Vagina (tissue), 2 donors: ENCODE data around the gene TEAD1. TPM values are rescaled to one million over a fixed set of nuclear protein-coding genes. Genes with fewer than 3 reads are reported as not detected.

Source experiments
- DNase-seq, 2 donors: peaks; one replicate each; pipeline ENCODE4 v3.0.0-alpha.2; 2017; ENCODE audit errors: extremely low spot score in 2 of 2
- H3K27ac ChIP-seq: fragments of 200-600 bp; sonication (generic); one replicate; pipeline ENCODE4 v1.5.1; 2019
- H3K27me3 ChIP-seq: fragments of 200-600 bp; sonication (generic); one replicate; pipeline ENCODE4 v1.5.1; 2019
- H3K36me3 ChIP-seq, 2 donors: fragments of 200-600 bp; sonication (generic); one replicate each; pipeline ENCODE4 v1.5.1; 2017 to 2019
- H3K4me1 ChIP-seq: fragments of 200-600 bp; sonication (generic); one replicate; pipeline ENCODE4 v1.5.1; 2019
- H3K4me3 ChIP-seq, 2 donors: fragments of 200-600 bp; sonication (generic); 1 replicate in 1 of 2; 2 replicates in 1 of 2; pipeline ENCODE4 v1.5.1; 2016 to 2019
- H3K9me3 ChIP-seq: fragments of 200-600 bp; sonication (generic); one replicate; pipeline ENCODE4 v1.5.1; 2019
- CTCF ChIP-seq, 3 experiments: fragments of 450-650 bp in 2 of 3; fragments of 200-600 bp in 1 of 3; sonication (generic) in 1 of 3; IDR thresholded peaks; one replicate each; pipeline ENCODE4 v1.5.1; 2017 to 2019; ENCODE audit warnings: antibody characterized with exemption in 3 of 3, mild to moderate bottlenecking in 2 of 3, moderate library complexity in 2 of 3
- POLR2A ChIP-seq, 2 donors: fragments of 450-650 bp; IDR thresholded peaks; one replicate each; pipeline ENCODE4 v1.6.1; 2017; ENCODE audit warnings: antibody characterized with exemption in 2 of 2, mild to moderate bottlenecking in 2 of 2, moderate library complexity in 2 of 2
- POLR2AphosphoS5 ChIP-seq, 2 donors: sonication (generic); formaldehyde crosslinking; IDR thresholded peaks; one replicate each; pipeline ENCODE4 v1.9.0; 2017; ENCODE audit warnings: antibody characterized with exemption in 2 of 2, mild to moderate bottlenecking in 2 of 2, low read depth in 1 of 2; ENCODE audit not compliant: insufficient read depth in 1 of 2
- intact Hi-C: fragments of 100-400 bp; cut with DNase I; formaldehyde crosslinking; loops from one replicate; pipeline ENCODE4 v1.15.1; 2023
- total RNA-seq: library from RNA; depleted of rRNA; stranded (reverse); fragments of >200 nt; gene quantifications from one replicate; pipeline ENCODE4 v1.2.3, GENCODE V29; 2016

Gene TEAD1
- total RNA-seq, 1 donor from 2014 or later: 50.3 TPM

GRCh38 chr11:12684315-12684714 is 10.1 kb downstream of the TEAD1 start:
- TF ChIP-seq CTCF (IDR thresholded peaks at IDR 0.05) (no peak), POLR2AphosphoS5 (IDR thresholded peaks at IDR 0.05; ENCODE audit: insufficient read depth in 1 of 2, low read depth in 1 of 2) (no peak), POLR2A (IDR thresholded peaks at IDR 0.05) (no peak)
- Histone ChIP-seq H3K9me3 (no peaks in the 10 kb centered on the region), H3K4me1 (peaks cover 85% of the 10 kb centered on the region), H3K36me3 (no peaks in the 10 kb centered on the region), H3K4me3 (no peak overlapping the region), H3K27ac (no peak overlapping the region), H3K27me3 (no peaks in the 10 kb centered on the region)
- intact Hi-C loops: no loop called here
- DNase-seq: no peak

GRCh38 chr11:12684816-12685215 is 10.6 kb downstream of the TEAD1 start:
- no peak overlapping the region for H3K27ac ChIP-seq
- peaks cover 83% of the 10 kb centered on the region for H3K4me1 ChIP-seq
- no peak for DNase-seq

GRCh38 chr11:12685229-12685628 is 11.0 kb downstream of the TEAD1 start:
- intact Hi-C loops: no loop called here
- no peaks in the 10 kb centered on the region for H3K9me3 ChIP-seq
- H3K27ac ChIP-seq: no peak overlapping the region
- no peaks in the 10 kb centered on the region for H3K36me3 ChIP-seq
- DNase-seq: no peak
- no peaks in the 10 kb centered on the region for H3K27me3 ChIP-seq
- no peak overlapping the region for H3K4me3 ChIP-seq
- no peak for TF ChIP-seq POLR2A (IDR thresholded peaks at IDR 0.05)
- no peak for TF ChIP-seq CTCF (IDR thresholded peaks at IDR 0.05)
- no peak for TF ChIP-seq POLR2AphosphoS5 (IDR thresholded peaks at IDR 0.05; ENCODE audit: insufficient read depth in 1 of 2, low read depth in 1 of 2)
- H3K4me1 ChIP-seq: peaks cover 78% of the 10 kb centered on the region

More at GRCh38 chr11:12684816-12685215, 10.6 kb downstream of the TEAD1 start:
- TF ChIP-seq CTCF (IDR thresholded peaks at IDR 0.05): no peak
- no peak for TF ChIP-seq POLR2AphosphoS5 (IDR thresholded peaks at IDR 0.05; ENCODE audit: insufficient read depth in 1 of 2, low read depth in 1 of 2)
- no peak for TF ChIP-seq POLR2A (IDR thresholded peaks at IDR 0.05)
- Histone ChIP-seq H3K36me3 (no peaks in the 10 kb centered on the region), H3K9me3 (no peaks in the 10 kb centered on the region), H3K27me3 (no peaks in the 10 kb centered on the region), H3K4me3 (no peak overlapping the region)
- intact Hi-C loops: no loop called here

GRCh38 chr11:12686246-12687060 is 12.2 kb downstream of the TEAD1 start:
- Histone ChIP-seq H3K27me3 (no peaks in the 10 kb centered on the region), H3K27ac (no peak overlapping the region), H3K36me3 (no peaks in the 10 kb centered on the region), H3K4me3 (no peak overlapping the region), H3K9me3 (no peaks in the 10 kb centered on the region), H3K4me1 (peaks cover 76% of the 10 kb centered on the region)
- intact Hi-C loops: no loop called here
- TF ChIP-seq POLR2A (IDR thresholded peaks at IDR 0.05) (no peak), CTCF (IDR thresholded peaks at IDR 0.05) (no peak), POLR2AphosphoS5 (IDR thresholded peaks at IDR 0.05; ENCODE audit: insufficient read depth in 1 of 2, low read depth in 1 of 2) (no peak)
- no peak for DNase-seq

GRCh38 chr11:12687216-12687623 is 13.0 kb downstream of the TEAD1 start:
- no peak overlapping the region for H3K27ac ChIP-seq
- no peaks in the 10 kb centered on the region for H3K36me3 ChIP-seq
- DNase-seq: no peak
- peaks cover 78% of the 10 kb centered on the region for H3K4me1 ChIP-seq
- TF ChIP-seq POLR2AphosphoS5 (IDR thresholded peaks at IDR 0.05; ENCODE audit: insufficient read depth in 1 of 2, low read depth in 1 of 2): no peak
- TF ChIP-seq POLR2A (IDR thresholded peaks at IDR 0.05): no peak
- no peak for TF ChIP-seq CTCF (IDR thresholded peaks at IDR 0.05)
- intact Hi-C loops: no loop called here
- no peak overlapping the region for H3K4me3 ChIP-seq
- no peaks in the 10 kb centered on the region for H3K9me3 ChIP-seq
- no peaks in the 10 kb centered on the region for H3K27me3 ChIP-seq
